Naive thymus-derived CD4-positive, alpha-beta T cell (primary cell): ENCODE results near the gene SLAMF7. TPM values are rescaled to one million over a fixed set of nuclear protein-coding genes. Genes with fewer than 3 reads are reported as not detected.
"Not testable (repeated sequence)": the region's sequence is repeated elsewhere in the genome, so short reads cannot be mapped to it uniquely, and the experiment has no call there.

Experiments used
- ATAC-seq: fragments of 150-1000 bp; cut with Tn5 transposase; 2 replicates; pipeline ENCODE4 v1.10.0; 2021; ENCODE audit warnings: mild to moderate bottlenecking, moderate library complexity
- CTCF ChIA-PET: fragments of 350-600 bp; sonication (Branson Sonifier 250); formaldehyde crosslinking; loops from one replicate; lab custom pipeline; 2021; ENCODE audit warnings: antibody characterized with exemption; lab: Charles Lee
- POLR2A ChIA-PET: fragments of 350-600 bp; sonication (Branson Sonifier 250); formaldehyde crosslinking; loops from one replicate; lab custom pipeline; 2021; ENCODE audit warnings: antibody characterized with exemption, inconsistent platforms; lab: Charles Lee
- DNase-seq, 9 donors: peaks; one replicate each; pipeline versions ENCODE4 v3.0.0 to v3.0.0-alpha.2; 2020 to 2022; ENCODE audit warnings: mixed read lengths in 1 of 9
- H3K27ac ChIP-seq: one replicate; pipeline ENCODE4 v1.7.0; 2013; ENCODE audit warnings: mild to moderate bottlenecking, low read depth, low read length, moderate library complexity
- H3K27me3 ChIP-seq, 2 donors: one replicate each; pipeline ENCODE4 v1.7.0; 2013; ENCODE audit warnings: low read length in 2 of 2, mild to moderate bottlenecking in 2 of 2, moderate library complexity in 2 of 2; ENCODE audit not compliant: control insufficient read depth in 2 of 2, insufficient read depth in 2 of 2
- H3K36me3 ChIP-seq, 3 experiments: 1 replicate in 2 of 3; 2 replicates in 1 of 3; pipeline ENCODE4 v1.7.0; 2013; ENCODE audit warnings: low read length in 3 of 3, mild to moderate bottlenecking in 3 of 3, moderate library complexity in 1 of 3; ENCODE audit not compliant: insufficient read depth in 3 of 3, control insufficient read depth in 2 of 3
- H3K4me1 ChIP-seq, 2 donors: one replicate each; pipeline ENCODE4 v1.7.0; 2013; ENCODE audit warnings: low read length in 2 of 2, mild to moderate bottlenecking in 2 of 2, moderate library complexity in 1 of 2; ENCODE audit not compliant: control insufficient read depth in 2 of 2, insufficient read depth in 2 of 2
- H3K4me3 ChIP-seq: 2 replicates; pipeline ENCODE4 v1.7.0; 2013; ENCODE audit warnings: mild to moderate bottlenecking, low read length
- H3K9me3 ChIP-seq, 3 experiments: 1 replicate in 2 of 3; 2 replicates in 1 of 3; pipeline ENCODE4 v1.7.0; 2013; ENCODE audit warnings: low read length in 3 of 3; ENCODE audit not compliant: control insufficient read depth in 2 of 3
- H3K27ac Mint-ChIP-seq, 9 donors: one replicate each; pipeline ENCODE4 v1.8.0; 2020 to 2022; ENCODE audit warnings: mixed read lengths in 9 of 9, mild to moderate bottlenecking in 8 of 9, moderate library complexity in 5 of 9, inconsistent platforms in 2 of 9
- H3K27me3 Mint-ChIP-seq, 5 donors: one replicate each; pipeline ENCODE4 v1.8.0; 2021 to 2022; ENCODE audit warnings: mixed read lengths in 5 of 5, mild to moderate bottlenecking in 1 of 5
- H3K36me3 Mint-ChIP-seq, 5 donors: one replicate each; pipeline ENCODE4 v1.8.0; 2020 to 2022; ENCODE audit warnings: mixed read lengths in 5 of 5, mild to moderate bottlenecking in 3 of 5, inconsistent platforms in 1 of 5
- H3K4me1 Mint-ChIP-seq, 7 donors: one replicate each; pipeline ENCODE4 v1.8.0; 2020 to 2022; ENCODE audit warnings: mixed read lengths in 7 of 7, mild to moderate bottlenecking in 3 of 7, inconsistent platforms in 1 of 7
- H3K4me3 Mint-ChIP-seq, 10 donors: one replicate each; pipeline ENCODE4 v1.8.0; 2020 to 2022; ENCODE audit warnings: mild to moderate bottlenecking in 10 of 10, mixed read lengths in 10 of 10, moderate library complexity in 6 of 10, inconsistent platforms in 2 of 10
- H3K9me3 Mint-ChIP-seq, 11 donors: one replicate each; pipeline ENCODE4 v1.8.0; 2020 to 2022; ENCODE audit warnings: mixed read lengths in 11 of 11, mild to moderate bottlenecking in 4 of 11, inconsistent platforms in 1 of 11, moderate library complexity in 1 of 11
- intact Hi-C, 2 donors: fragments of 100-400 bp; cut with micrococcal nuclease; formaldehyde crosslinking; loops; one replicate each; pipeline ENCODE4 v1.15.1; 2023
- polyA plus RNA-seq, 2 donors: library from polyadenylated mRNA; unstranded; fragments of 300-500 nt; fragmentation: Illumina TruSeq; gene quantifications; one replicate each; pipeline ENCODE4 v1.2.3, GENCODE V29; 2021
- total RNA-seq, 6 experiments: library from RNA in 5 of 6; stranded (reverse) in 5 of 6; gene quantifications; 1 replicate in 5 of 6; 2 replicates in 1 of 6; pipeline ENCODE4 v1.2.3 and lab custom pipeline; 2021 to 2026

The SLAMF7 gene
- total and polyA plus RNA-seq, 7 experiments from 2014 or later: 0.21 to 39.3 (median 2.4) TPM

GRCh38 chr1:160714034-160714648 is 24.9 kb upstream of the SLAMF7 start:
- H3K9me3 ChIP-seq, H3K4me3 ChIP-seq, intact Hi-C loops, H3K27me3 Mint-ChIP-seq, H3K27me3 ChIP-seq, H3K9me3 Mint-ChIP-seq, H3K36me3 Mint-ChIP-seq, H3K36me3 ChIP-seq: not testable (repeated sequence)
- H3K4me1 Mint-ChIP-seq: peaks cover 30 to 61% (median 52%) of the 10 kb centered on the region in 7 donors
- peak overlapping the region; percentile 99 for H3K27ac ChIP-seq
- H3K4me1 ChIP-seq: peaks cover 33 to 41% of the 10 kb centered on the region in 2 donors
- ChIA-PET POLR2A (interaction anchor here (2.5 to 3.2 kb wide), 2 partner anchors 9 to 82 kb away, joined by 17 to 23 read pairs; partner anchors contain the start of gene LY9), CTCF (interaction anchor here (0.7 to 3.3 kb wide), 8 partner anchors 10 to 121 kb away, joined by 3 to 31 read pairs (median 3); no protein-coding TSS in a partner anchor)
- peak in 1 of 9 donors; percentile 42 for DNase-seq
- peak overlapping the region in 5 of 10 donors; percentile 40 to 62 (median 58) for H3K4me3 Mint-ChIP-seq
- peak overlapping the region in 3 of 9 donors; percentile 87 to 91 (median 90) for H3K27ac Mint-ChIP-seq
- ATAC-seq: peak; percentile 57

- ATAC-seq (no peak), DNase-seq (no peak)
- Histone ChIP-seq H3K27ac (no peak overlapping the region), H3K36me3 (peaks cover 0 to 5% (median 0%) of the 10 kb centered on the region in 3 experiments), H3K27me3 (no peaks in the 10 kb centered on the region), H3K9me3 (no peaks in the 10 kb centered on the region), H3K4me1 (peaks cover 29 to 35% of the 10 kb centered on the region in 2 donors), H3K4me3 (no peak overlapping the region)
- ChIA-PET POLR2A (interaction anchor here (0.6 to 2.0 kb wide), 6 partner anchors 9 to 194 kb away, joined by 3 to 6 read pairs (median 3); no protein-coding TSS in a partner anchor), CTCF (interaction anchor here (0.6 to 2.1 kb wide), 7 partner anchors 9 to 139 kb away, joined by 3 to 6 read pairs (median 4); no protein-coding TSS in a partner anchor)
- no peaks in the 10 kb centered on the region for H3K27me3 Mint-ChIP-seq
- peaks cover 0 to 2% (median 0%) of the 10 kb centered on the region in 5 donors for H3K36me3 Mint-ChIP-seq
- intact Hi-C loops: no loop called here
- H3K9me3 Mint-ChIP-seq: peaks cover 0 to 2% (median 0%) of the 10 kb centered on the region in 11 donors
- no peak overlapping the region for H3K4me3 Mint-ChIP-seq
- H3K4me1 Mint-ChIP-seq: peaks cover 38 to 79% (median 63%) of the 10 kb centered on the region in 7 donors
- peak overlapping the region in 4 of 9 donors; percentile 32 to 90 (median 72) for H3K27ac Mint-ChIP-seq
Measured at GRCh38 chr1:160716013-160716412, 23.0 kb upstream of the SLAMF7 start.

GRCh38 chr1:160717306-160717705 is 21.7 kb upstream of the SLAMF7 start:
- Histone ChIP-seq H3K27ac (no peak overlapping the region), H3K27me3 (no peaks in the 10 kb centered on the region), H3K36me3 (no peaks in the 10 kb centered on the region), H3K4me1 (peaks cover 26 to 32% of the 10 kb centered on the region in 2 donors), H3K9me3 (no peaks in the 10 kb centered on the region), H3K4me3 (no peak overlapping the region)
- peaks cover 39 to 77% (median 62%) of the 10 kb centered on the region in 7 donors for H3K4me1 Mint-ChIP-seq
- no peak for ATAC-seq
- ChIA-PET POLR2A (no interaction called here), CTCF (no interaction called here)
- peak overlapping the region in 1 of 9 donors; percentile 16 for H3K27ac Mint-ChIP-seq
- no peak for DNase-seq
- H3K4me3 Mint-ChIP-seq: no peak overlapping the region
- no peaks in the 10 kb centered on the region for H3K36me3 Mint-ChIP-seq
- intact Hi-C loops: no loop called here
- no peaks in the 10 kb centered on the region for H3K27me3 Mint-ChIP-seq
- no peaks in the 10 kb centered on the region for H3K9me3 Mint-ChIP-seq

GRCh38 chr1:160718210-160718609 is 20.8 kb upstream of the SLAMF7 start:
- ChIA-PET CTCF (no interaction called here), POLR2A (no interaction called here)
- Histone ChIP-seq H3K4me1 (peaks cover 26 to 29% of the 10 kb centered on the region in 2 donors), H3K36me3 (no peaks in the 10 kb centered on the region), H3K27ac (no peak overlapping the region), H3K4me3 (no peak overlapping the region), H3K9me3 (no peaks in the 10 kb centered on the region), H3K27me3 (no peaks in the 10 kb centered on the region)
- DNase-seq (no peak), ATAC-seq (no peak)
- H3K27ac Mint-ChIP-seq: peak overlapping the region in 1 of 9 donors; percentile 16
- H3K27me3 Mint-ChIP-seq: no peaks in the 10 kb centered on the region
- no peaks in the 10 kb centered on the region for H3K36me3 Mint-ChIP-seq
- intact Hi-C loops: no loop called here
- H3K4me1 Mint-ChIP-seq: peaks cover 38 to 79% (median 63%) of the 10 kb centered on the region in 7 donors
- H3K9me3 Mint-ChIP-seq: no peaks in the 10 kb centered on the region
- no peak overlapping the region for H3K4me3 Mint-ChIP-seq

GRCh38 chr1:160720356-160721085 is 18.5 kb upstream of the SLAMF7 start:
- peaks cover 9 to 17% of the 10 kb centered on the region in 2 donors for H3K4me1 ChIP-seq
- no peak for ATAC-seq
- H3K4me1 Mint-ChIP-seq: peaks cover 43 to 60% (median 46%) of the 10 kb centered on the region in 7 donors

GRCh38 chr1:160721473-160721872 is 17.6 kb upstream of the SLAMF7 start:
- POLR2A ChIA-PET: interaction anchor here (3.3 kb wide), 1 partner anchor 9 kb away, joined by 23 read pairs; the partner anchor contains the start of gene CD48

More at GRCh38 chr1:160720356-160721085, 18.5 kb upstream of the SLAMF7 start:
- no peaks in the 10 kb centered on the region for H3K27me3 Mint-ChIP-seq
- no peaks in the 10 kb centered on the region for H3K9me3 ChIP-seq
- no peaks in the 10 kb centered on the region for H3K36me3 ChIP-seq
- no peaks in the 10 kb centered on the region for H3K9me3 Mint-ChIP-seq
- H3K27ac Mint-ChIP-seq: peak overlapping the region in 2 of 9 donors; percentile 26 to 59
- no peak for DNase-seq
- ChIA-PET CTCF (interaction anchor here (0.7 to 9.3 kb wide), 4 partner anchors 8 to 232 kb away, joined by 3 to 69 read pairs (median 8); partner anchors contain the start of genes CD48 and ITLN2), POLR2A (interaction anchor here (1.0 to 1.6 kb wide), 3 partner anchors 9 to 39 kb away, joined by 4 to 5 read pairs (median 5); no protein-coding TSS in a partner anchor)
- intact Hi-C loops: loop anchor here in 1 of 2 donors (1.0 to 10.0 kb wide), 2 partner anchors 8 to 414 kb away; partner anchors contain the start of gene DEDD
- no peaks in the 10 kb centered on the region for H3K36me3 Mint-ChIP-seq
- peak overlapping the region in 1 of 10 donors; percentile 8 for H3K4me3 Mint-ChIP-seq
- no peak overlapping the region for H3K4me3 ChIP-seq
- no peaks in the 10 kb centered on the region for H3K27me3 ChIP-seq
- H3K27ac ChIP-seq: no peak overlapping the region

More at GRCh38 chr1:160721473-160721872, 17.6 kb upstream of the SLAMF7 start:
- Histone ChIP-seq H3K36me3 (no peaks in the 10 kb centered on the region), H3K4me1 (peaks cover 7 to 17% of the 10 kb centered on the region in 2 donors), H3K27me3 (no peaks in the 10 kb centered on the region), H3K4me3 (no peak overlapping the region), H3K9me3 (no peaks in the 10 kb centered on the region), H3K27ac (no peak overlapping the region)
- Mint-ChIP-seq H3K36me3 (no peaks in the 10 kb centered on the region), H3K27me3 (no peaks in the 10 kb centered on the region), H3K4me3 (no peak overlapping the region), H3K4me1 (peaks cover 34 to 51% (median 42%) of the 10 kb centered on the region in 7 donors), H3K9me3 (no peaks in the 10 kb centered on the region), H3K27ac (no peak overlapping the region)
- ATAC-seq (no peak), DNase-seq (no peak)
- intact Hi-C loops: loop anchor here in 1 of 2 donors (1.0 to 10.0 kb wide), 2 partner anchors 9 to 413 kb away; partner anchors contain the start of gene DEDD
- CTCF ChIA-PET: interaction anchor here (1.4 to 9.3 kb wide), 5 partner anchors 9 to 231 kb away, joined by 4 to 85 read pairs (median 8); partner anchors contain the start of genes CD48 and ITLN2
